Measurements from ENCODE around the gene ARMC2.

Gene ARMC2

DNA sequence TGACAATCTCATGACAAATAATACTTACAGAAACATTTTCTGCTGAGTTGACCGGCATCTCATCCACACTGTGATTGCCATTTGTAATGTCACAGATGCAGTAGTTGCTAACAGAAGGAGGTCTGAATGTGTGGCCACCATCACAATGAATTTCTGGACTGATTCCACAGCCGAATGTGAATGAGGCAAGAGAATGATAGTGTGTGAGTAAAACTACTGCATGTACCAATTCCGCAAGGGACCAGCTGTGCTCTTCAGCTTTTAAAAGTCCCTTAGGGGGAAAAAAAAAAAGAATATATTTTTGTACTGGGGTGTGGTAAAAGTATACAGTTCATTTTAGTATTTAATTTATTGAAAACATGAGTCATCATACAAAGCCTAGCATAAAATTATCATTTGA lies 150.3 kb downstream of the ARMC2 start:
- DNase-seq: no peak

DNA sequence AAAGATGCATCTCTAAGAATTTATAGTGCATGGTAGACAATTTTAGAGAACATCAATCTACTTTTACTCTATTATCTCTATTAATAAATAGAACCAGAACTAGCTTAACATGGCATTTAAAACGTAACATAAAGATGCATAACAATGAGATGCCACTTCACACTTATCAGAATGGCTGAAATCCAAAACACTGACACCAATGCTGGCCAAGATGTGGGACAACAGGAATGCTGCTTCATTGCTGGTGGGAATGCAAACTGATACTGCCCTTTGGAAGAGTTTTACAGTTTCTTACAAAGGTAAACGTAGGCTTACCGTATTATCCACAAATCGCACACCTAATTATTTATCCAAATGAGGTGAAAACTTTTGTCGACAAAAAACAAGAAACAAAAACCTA lies 151.2 kb downstream of the ARMC2 start:
- no peak for DNase-seq

DNA sequence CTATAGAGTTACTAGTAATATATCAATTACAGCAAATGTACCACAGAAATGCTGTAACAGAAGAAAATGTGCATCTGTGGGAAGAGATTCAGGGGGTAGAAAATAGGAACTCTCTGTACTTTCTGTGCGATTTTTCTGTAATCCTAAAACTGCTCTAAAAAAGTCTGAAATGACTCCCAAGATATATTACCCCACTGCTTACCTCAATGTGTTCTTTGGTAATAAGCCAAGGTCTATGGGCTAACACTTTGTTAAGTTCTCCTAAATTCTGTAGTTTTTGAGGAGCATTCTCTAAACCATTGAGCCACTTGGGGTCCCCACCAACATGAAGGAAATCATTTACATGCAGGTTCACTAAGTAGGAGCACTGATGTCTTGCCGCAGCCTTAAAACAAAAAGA lies 152.1 kb downstream of the ARMC2 start:
- DNase-seq: no peak

DNA sequence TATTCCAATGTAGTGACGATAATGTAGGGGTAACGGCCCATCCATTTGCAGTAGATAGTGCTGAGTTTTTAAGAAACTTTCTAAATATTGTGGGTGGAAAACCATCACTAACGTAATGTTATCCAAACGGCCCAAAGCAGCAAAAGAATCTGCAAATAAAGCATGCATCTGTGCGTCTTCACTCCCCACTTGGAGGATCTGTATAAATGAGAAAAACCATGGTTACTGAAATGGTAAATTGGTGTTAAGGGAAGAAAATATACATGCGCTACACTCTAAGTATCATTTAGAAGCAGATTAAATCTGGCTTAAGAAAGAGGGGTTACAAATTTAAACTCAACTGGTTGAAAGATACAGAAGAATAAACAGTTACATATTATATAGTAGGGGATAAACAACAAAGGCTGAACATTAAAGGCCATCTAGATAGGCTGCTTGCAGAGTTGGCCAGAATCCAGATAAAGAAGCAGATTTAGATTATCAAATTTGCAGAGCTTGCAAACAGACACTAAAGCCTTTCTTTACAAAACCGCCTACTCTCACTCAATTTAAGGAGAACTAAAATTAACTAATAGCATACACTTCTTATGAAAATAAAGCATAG lies 153.2 kb downstream of the ARMC2 start:
- no peak for DNase-seq

DNA sequence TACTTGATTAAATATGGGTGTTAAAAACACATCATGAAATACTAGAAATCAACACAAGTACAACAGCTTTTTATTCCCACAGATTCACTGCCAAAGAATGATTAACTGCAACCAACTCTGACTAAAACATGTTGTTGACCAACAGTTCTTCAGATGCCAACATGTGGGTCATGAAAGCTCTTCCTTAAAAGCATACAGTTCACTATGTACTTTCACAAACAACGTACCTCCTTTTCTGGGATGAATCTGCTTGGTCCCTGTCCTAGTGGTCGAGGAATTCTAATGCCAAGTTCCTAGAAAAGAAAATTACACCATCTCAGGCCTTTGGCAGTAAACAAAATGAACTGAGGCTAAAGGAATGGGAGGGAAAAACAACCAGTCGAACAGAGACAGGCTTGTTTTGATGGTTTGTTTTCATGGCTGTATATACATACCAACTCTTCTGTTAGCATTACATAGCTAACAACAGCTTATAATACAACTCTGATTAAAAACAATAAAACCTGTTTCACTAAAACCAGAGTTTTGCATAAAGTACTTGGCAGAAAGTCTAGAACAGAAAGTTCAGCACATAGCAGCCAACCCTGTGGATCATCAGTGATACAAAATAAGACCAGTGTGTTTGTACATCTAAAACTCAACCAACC lies 154.0 kb downstream of the ARMC2 start:
- DNase-seq: no peak

DNA sequence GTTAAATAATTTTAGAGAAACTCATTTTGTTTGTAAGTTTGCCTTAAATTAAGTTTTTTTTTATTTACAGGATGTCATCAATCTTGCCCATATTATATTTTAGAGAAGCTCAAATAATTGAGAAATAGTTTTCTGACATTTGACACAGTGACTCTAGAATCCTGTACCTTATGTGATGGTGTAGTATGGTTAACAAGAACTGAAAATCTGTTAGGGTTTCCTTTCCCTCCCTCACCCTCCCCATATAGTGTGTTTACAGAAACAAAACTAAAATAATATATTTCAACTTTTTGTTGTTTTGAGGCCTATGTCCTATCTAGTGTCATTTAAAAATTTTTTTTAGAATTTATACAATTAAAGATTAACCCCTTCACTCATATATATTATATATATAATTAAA lies 154.7 kb downstream of the ARMC2 start:
- DNase-seq: no peak

DNA sequence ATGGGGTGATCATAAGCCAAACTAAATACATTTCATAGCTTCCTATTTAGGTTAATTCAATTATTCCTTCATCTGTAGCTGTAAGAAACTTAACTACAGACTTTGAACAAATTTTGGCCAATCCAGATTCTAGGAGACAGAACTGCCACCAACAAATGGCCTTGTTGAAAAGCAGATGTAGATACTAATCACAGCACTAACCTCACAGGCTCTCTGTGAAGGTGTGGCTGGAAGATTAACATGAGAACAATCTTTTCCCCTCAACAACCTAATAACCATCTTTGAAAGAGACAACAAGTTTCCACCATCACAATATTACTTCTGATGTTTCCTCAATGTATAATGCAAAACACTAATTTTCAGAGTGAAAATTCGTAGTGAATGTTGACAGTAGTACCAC lies 158.6 kb downstream of the ARMC2 start:
- no peak for DNase-seq

DNA sequence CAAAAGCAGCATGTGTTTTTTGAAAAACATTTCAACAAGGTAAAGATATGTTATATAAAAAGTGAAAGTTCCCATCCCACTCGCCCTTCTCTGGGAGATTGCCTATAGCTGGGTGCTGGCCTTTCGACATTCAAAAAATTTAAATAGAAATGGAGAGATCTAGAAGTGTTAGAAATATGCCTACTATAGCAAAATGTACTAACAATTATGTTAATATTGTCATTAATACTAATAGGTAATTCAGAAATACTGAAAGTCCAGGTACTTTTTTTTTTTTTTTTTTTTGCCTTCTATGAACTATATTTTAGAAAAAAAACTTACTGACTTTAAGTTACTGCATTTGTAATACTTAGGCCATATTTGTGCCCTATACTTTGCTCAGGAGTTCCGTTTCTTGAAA lies 159.3 kb downstream of the ARMC2 start:
- no peak for DNase-seq

DNA sequence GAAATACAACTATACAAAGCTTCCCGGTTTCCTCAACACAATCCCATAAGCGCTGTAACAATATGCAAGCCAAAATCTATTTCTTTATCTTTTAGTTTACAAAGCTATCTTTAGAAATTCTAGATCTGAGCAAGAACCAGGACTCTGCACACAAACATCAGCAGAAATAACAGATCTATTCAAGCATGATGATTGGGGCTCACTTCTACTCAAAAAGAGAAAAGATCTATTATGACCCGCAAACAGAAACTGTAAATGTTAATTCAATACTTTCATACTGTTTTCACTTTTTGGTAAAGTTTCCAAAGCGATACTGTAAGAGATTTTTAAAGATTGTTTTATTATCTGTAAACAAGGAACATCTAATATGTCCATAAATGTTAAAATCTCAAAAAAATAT lies 159.8 kb downstream of the ARMC2 start:
- no peak for DNase-seq

DNA sequence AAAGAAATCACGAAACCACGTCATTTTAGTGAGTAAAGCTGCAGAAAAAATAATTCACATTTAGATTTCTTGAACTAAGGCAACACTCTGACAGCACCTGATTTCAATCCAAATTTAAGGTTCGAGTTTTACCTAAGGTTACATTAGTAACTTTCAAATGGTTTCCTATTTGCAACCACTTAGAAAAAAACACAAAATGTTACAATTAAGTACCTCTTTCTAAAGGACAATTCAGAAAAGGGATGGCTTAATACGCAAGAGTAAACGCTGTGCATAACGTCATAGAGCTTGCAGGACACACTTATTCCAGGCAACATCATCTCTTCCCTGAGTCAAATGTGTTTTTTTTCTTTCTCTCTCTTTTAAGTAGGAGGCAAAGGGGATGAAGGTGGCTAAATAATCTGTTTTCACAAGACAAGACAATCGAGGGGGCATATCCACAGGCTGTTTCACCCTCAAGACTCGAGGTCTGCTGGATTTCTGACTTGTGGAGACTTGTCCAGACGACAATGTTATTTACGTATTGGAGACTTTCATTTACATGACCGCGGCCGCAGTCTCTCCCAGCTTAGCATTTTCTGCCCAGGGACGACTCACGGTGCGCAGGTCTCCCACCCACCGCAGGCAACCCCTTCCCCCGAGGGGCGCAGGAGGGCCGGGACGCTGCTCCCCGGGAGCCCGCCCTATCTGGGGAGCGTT lies 160.5 kb downstream of the ARMC2 start:
- DNase-seq: no peak

DNA sequence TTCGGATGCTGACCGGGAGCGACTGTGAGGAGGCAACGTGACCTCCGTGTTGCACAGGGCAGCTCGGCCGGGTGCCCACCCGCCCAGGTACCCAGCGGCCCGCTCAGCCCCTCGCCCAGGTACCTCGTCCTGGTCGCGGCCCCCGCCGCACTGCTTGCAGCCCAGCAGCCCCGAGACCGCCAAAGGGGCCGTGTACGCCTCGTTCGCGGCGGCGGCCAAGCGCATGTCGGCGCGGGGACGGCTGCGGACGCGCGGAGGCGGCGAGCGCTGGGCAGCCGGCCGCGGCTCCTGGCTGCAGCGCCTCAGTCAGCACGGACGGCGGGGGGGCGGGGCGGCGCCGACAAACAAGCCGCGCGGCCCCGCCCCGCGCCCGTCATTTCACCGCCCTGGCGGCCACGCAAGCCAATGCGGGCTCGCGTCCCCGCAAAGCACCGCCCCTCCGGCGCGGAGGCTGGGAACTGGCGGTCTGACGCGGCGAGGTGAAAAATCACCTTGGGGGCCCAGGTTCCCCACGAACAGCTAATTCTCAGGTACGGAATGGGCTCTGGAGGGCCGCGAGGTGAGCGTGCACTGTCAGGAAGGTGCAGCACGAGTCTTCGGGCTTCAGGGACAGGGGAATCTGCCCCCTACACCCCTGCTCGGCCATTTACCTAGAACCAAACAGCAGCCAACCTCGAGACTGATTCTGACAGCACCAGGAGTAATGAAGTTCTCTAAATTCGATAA lies 161.2 kb downstream of the ARMC2 start:
- DNase-seq: peak; percentile 94

DNA sequence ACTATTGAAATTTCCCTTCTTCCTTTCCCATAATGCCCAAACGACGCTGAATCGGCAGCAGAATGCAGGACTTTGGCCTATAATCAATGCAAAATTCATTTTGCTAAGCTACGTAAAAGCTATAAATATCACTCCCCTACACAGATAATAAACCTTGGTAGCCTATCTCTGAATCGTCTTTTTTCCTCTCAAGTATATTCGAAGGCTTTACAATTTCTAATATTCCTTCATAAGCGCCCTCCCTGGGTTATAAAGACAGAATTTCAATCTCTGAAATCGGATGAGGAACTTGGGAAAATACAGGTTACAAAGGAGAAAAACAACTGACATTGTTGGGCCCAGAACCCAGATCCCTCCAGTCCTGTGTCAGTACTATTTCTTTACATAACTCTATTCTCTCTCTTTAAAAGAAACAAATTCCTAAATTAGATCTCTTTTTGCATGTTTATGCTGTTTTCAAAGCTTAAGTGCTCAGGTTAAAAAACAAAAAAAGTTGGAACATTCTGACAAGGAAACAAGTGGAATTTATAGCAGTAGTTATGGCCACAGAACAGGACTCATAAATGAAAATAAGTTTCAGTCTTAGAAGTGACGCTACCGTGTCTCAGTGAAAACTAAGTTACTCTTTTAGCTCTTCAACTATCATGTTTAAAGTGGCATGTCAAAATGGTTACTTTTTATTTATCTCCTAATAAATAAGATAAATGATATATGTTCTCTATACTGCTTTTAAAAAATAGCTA lies 161.9 kb downstream of the ARMC2 start:
- no peak for DNase-seq

DNA sequence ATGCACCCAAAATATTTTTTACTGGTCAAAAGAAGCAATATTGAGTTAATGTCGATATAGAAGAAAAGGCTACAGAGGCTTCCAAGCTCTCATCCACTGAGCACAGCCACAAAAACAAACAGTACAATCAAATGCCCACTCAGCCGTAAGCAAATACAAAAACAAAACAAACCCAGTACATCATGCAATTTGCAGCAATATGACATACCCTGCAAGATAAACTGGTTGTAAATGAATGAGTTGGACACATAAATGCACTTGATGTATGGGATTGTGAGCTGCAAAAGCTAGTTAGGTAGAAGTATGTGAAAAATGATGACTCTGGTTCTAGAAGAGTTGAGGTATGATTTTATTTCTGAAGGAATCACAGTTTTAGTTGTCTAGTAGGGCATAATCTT lies 162.5 kb downstream of the ARMC2 start:
- no peak for DNase-seq

DNA sequence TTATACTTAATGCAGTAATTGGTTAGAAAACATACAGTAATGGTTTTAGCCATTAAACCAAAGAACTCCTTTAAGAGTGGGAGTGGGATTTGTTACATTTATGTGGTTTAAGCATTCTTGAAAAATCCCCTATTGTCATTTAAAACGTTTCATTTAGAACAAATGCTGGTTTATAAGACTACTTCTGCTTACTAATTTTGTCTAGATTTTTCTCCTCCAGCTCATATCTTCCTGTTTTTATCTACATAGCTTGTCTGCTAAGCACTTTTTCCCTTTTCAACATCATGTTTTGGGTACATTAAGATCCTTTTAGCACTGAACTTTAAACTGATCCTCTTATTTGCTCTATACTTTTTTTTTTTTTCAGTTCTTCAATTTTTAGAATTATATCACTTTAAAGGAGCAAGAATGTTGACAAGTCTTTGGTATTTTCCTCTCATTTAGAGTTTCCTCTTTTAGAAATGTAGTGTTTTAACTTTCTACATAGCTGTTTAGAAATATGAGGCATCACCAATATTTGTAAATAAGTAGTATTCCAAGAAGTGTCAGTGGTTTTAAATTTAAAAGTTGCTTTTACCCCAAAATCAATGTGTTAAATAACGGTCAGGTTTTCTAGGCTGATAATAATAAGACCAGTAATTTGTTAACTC lies 165.6 kb downstream of the ARMC2 start:
- DNase-seq: no peak

DNA sequence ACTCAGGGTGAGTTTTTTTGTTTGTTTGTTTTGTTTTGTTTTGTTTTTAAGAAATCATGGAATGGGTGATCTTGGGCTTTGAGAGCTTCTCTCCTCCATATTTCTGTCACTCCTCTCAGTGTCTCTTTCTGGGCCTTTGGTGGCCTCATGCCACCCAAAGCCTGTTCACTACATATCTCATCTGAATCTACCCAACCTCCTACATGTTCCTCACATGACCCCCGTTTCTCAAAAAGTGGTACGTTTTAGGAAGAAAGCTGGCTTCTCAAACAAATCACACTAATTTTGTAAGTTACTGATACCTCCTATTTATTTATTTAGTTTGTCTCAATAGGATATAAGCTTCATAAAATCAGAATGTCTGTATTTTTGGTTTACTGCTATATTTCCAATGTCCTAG lies 166.4 kb downstream of the ARMC2 start:
- DNase-seq: no peak

DNA sequence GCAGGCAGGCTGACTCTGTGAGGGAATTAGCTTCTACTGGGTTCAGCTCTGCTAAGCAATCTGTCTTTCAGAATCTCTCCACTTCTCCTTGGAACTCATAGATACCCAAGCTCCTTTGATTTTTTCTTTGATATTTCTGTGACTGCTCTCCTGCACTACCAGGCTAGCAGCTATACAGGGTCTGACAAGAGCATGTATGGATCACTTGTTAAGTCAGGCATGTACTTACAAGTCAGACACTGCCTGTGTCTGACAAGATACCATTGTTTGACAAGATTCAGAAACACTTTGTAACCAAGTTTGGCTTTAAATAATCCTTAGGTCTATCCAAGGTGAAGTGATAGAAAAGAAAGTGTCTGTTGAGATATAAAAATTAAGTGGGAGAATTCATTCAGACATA lies 167.0 kb downstream of the ARMC2 start:
- DNase-seq: no peak

DNA sequence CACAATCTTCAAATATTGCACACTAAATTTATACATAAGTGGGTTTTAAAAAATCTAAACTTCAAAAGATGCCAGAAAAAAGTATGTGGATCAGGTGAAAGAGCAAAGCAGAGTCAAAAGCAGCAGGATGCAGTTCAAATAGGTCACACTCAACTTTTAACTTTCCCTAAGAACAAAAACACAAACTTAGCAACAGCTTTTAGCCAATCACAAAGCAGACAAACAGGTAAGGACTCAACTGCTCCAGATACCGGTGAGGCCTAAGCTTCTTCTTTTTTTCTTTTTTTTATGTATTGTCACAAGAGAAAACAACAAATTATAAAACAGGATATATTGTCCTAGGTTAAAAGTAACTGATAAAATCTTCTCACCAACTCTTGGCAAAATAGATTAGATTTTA lies 171.7 kb downstream of the ARMC2 start:
- no peak for DNase-seq

DNA sequence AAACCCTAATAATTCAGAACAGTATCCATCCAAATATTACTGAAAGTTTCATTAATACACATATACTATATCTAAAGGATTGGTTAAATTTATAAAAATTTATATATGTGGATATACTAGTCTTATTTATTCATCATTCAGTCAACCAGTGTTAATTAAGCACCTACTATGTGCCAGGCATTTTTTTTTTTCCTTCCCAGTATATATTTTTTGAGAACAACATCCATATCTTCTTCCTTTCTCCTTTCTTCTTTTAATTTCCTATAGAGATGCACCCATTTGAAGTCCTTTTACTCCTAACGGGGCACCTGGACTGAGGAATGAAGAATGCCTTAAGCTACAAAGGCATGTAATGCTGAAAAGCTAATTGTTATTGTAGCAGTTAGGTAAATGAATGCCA lies 173.6 kb downstream of the ARMC2 start:
- DNase-seq: no peak

DNA sequence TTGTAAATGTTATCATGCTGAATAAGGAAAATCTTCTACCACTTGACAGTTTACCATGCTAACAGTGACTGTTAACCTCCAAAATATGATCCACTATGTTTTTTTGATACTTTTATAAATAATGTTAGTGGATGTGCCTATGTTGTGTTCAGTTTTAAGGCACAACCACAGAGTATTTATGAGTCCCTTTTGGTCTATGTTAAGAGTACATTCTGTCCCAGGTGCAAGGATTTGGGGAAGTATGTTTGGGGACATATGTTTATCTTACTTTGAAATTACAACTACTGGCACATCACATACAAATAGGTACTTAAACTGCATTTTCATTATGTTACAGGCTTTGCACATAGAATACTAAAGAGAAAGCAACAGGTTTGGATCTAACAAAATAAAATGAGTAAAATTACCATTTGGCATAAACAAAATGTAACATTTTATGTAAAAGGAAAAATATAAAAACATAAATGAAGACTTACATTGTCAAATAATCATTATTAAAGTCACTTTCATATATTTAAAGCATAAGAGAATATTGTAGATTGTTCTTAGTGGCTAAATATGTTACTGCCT lies 175.2 kb downstream of the ARMC2 start:
- no peak for DNase-seq

Data from activated CD8-positive, alpha-beta memory T cell treated with anti-CD3 and anti-CD28 coated beads, Interleukin-2, amount 50 U/mL, for 4 hours (primary cell).